ENCODE measurements around the gene MEGF11.

Gene MEGF11

DNA sequence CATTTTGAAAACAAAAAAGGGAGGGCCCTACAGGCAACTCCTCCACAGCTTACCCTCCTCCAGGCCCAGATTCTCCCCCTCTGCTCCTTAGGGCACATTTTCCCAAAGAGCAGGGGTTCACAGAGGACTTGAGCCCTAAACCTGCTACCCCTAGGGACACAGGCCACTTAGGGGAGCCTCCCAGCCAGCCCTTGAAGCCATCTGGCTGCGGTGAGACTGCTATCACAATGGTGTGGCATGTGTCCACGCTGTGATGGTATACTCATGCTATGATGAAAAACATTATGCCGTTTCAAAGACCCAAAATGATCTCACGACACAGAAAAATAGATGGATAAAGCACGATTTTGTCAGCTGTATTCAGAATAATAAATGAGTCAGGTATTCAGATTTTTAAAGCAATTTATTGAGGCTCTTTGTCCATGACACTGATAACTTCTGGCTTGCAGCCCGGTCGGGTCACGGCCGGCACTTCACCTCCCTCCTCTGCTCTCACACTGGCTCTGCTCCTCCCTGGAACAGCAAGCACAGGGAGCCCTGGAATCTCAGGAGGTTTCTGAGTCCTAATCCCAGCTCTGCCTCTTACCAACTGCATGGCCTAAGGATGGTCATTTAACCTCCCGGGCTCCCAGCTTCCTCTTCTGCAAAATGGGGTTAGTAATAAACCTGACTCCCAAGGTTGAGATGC lies 115.3 kb downstream of the MEGF11 start:
- DNase-seq = no peak

DNA sequence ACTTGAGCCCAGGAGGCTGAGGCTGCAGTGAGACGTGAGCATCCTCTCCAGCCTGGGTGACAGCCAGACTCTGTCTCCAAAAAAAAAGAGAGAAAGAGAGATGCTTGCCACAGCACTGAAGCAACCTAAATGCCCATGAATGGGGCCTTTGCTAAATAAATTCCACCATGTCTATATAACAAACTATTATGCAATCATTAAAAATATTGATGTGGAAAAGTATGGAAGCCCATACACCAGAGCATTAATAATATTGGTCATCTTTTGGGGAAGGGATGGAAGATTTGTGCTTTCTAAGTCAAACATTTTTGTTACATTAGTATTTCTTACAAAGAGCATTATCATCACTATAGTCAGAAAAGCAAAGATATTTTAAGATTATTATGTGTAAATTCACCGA lies 116.6 kb downstream of the MEGF11 start:
- no peak for DNase-seq

DNA sequence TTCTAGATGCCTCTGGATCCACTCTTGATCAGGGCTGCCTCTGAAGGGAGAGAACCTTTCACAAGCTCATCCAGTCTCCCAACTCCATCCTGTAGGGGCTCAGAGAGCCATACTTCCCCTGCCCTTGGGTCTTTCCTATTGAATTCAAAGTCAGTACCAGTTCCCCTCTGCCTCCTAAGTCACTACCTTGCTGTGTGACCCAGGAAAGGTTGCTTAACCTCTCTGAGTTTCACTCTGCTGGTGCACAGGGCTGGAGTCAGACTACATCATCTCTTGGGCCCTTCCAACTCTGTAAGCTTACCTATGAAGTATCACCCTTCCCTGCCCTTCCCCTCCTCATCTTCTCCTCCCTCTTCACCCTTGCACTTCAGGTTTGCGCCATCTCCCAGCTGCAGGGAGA lies 117.9 kb downstream of the MEGF11 start:
- DNase-seq = no peak

DNA sequence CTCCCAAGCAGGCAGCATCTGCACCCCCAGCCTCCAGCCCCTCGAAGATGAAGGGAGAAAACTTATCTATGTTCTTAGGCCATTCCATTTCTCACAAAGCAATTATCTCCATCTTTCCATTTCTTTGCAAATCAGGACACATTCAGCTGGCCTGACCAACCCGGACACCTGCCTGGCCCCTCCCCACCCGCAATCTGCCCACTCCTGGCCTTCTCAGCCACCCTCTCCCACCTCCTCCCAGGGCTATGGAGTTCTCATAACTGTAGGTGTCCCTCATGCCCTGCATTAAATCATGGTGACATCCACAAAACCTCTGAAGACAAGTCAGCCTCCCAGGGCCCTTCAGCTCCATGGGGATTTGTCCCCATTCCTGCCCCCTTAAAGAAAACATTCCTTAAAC lies 119.3 kb downstream of the MEGF11 start:
- no peak for DNase-seq

DNA sequence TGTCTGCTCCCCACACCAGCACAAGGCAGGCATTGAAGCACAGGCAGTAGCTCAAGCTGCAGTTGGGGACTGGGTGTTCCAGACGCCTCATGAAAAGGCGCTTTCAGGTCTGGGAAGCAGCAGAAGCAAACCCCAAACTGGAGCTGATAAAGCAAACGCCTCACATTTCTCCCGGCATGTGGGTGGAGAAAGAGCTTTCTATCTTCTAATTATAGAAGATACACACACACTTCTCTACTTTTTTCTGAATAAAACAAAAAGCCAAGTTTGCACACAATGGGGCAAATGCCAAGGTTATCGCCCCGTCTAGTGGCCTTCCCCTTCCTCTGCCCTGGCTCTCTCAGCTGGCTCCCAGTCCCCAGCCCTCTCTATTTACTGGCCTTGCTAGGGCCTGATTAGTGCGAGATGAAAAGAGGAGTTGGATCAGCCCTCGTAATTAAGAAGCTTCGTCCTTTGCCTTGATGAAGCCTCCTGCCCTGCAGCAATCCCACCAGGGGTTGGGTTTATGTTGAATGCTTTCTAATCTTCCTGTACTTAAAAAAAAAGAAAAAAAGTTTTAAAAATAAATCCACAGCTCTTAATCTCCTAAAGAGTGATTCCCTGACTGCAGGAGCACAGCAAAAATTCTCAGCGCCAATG lies 120.2 kb downstream of the MEGF11 start:
- DNase-seq = no peak

DNA sequence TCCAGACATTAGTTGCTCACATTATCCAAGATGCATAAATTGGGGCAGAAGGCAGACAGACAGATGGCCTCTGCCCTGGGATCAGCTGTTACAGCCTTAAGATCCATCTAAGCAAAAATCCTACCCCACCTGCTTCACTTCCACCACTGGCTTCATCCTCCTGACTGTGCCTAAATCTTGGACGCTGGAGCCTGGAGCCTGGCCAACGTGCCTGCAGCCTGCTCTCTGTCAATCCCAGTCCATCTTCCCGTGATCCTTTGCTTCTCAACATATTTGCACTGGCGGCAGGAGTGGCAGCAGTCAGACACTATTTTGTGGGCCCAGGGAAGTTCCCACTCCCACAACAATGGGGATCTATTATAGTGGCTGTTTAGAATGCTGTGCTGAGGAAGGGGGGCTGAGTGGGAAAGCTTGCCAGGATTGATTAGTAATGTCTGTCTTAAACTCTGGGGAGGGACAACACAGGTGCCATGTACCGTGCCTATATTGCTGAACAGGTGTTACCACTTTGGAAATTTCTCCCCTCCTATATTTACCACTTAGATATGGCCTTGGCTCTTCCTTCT lies 121.2 kb downstream of the MEGF11 start:
- DNase-seq = peak; percentile 8

DNA sequence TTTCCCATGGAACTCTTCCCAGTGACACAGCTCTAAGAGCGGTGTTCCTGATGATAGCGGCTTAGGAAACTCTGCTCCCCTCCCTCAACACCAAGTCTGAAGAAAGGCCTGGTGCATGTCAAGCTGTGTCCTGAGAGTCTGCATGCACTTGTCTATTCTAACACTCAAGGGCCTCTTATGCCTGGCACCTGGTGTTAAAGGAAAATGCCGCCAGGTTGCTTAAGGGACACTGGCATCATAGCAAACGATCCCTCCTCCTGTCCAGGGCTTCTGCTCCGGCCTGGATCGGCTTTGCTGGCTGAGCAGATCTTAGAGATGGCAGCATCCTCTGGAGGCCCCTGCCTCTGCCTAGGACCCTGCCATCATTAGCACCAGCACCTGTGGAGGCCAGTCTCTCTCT lies 121.7 kb downstream of the MEGF11 start:
- DNase-seq = no peak

DNA sequence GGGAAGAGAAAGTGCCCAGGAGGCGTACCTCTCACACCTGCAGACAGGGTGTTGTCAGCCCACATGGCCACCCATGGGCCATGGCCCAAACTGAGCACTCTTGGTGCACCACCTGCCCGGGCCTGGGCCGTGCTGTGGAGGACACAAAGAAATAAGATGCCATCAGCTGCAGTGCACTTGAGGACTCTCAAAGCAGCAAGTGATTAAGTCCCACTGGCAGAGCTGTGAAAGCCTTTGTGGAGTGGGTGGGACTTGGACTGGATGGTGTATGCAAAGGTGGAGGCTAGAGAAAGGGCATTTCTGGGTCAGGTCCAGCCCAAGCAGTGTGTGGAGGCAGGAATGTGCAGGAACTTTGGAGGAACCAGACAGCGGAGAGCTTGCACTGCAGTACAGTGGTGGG lies 122.3 kb downstream of the MEGF11 start:
- DNase-seq = no peak

DNA sequence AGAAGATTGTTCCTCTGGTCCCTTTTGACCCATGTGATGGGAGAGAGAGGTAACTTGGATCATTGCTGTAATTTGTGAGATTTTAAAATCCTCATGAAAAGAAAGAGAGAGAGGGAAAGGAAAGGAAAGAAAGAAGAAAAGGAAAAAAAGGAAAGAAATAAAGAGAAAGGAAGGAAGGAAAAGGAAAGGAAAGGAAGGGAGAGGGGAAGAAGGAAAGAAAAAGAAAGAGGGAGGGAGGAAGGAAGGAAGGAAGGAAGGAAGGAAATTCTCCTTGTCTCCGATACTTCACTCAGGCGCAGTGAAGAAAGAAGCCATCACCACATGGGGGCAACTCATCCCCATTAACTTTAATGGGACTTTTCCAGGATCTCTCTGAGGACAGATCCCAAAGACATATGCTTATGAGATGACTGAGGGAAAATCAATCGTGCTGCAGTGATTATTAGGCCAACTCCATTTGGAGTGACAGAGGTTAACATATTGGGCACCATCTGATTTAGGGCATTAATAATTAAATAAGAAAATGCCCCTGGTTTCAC lies 123.0 kb downstream of the MEGF11 start:
- no peak for DNase-seq

DNA sequence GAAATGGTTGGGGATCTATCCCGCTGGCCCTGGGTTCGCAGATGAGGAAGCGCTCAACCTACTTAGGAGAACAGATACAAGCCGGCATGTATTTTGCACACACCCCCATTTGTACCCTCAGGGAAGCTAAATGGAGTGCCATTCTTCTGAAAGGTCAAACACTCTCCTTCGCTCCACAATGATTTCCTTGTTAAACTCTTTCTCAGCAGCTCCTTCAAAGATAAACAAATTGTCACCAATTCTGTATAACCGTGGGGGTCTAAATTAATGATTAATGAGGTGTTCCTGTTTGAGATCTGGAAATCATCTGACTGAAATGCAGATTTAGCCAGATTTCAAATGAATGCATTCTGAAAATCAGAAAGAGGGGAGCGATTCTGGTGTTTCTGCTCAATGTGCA lies 124.0 kb downstream of the MEGF11 start:
- no peak for DNase-seq

DNA sequence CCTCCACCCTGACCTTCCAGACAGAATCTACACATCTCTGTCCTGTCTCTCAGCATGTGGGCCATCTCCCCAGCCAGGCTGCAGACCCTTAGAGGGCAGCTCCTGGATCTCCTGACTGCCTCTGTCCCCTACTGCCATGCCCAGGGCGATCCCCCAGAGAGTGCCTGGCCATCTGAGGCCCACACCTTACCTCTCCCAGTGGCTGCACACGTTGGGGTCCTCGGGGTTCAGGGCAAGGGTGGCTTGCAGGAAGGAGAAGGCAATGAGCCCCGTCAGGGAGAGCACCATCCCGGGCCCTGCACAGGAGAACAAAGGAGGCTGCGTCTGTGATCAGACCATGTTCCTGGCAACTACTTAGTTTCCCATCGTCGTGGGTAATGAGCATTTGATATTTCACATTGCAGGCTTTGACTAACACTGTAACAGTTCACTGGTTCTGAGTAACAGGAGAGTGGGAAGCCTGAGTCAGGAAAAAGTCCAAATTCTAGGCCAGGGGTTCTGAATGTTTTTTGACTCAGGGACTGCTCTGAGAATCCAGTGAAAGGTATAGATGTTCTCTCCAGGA lies 125.4 kb downstream of the MEGF11 start:
- no peak for DNase-seq

DNA sequence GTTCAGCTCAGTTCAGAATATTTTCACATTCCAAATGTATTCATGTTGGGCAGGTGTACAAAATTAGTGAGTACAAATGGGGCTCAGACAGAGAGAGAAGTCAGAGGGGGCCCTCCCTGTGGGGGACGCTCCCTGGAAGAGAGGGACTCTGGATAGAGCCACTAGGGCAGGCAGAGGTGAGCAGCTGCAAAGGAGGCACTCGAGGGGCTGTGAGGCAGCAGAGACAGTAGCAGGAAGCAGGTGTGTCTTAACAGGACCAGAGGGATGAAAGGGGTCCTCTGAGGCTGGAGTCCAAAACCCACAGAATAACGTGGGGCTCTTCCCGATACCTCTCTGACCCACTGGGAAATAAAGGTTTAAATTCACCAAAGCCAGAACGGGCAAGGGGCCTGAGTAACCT lies 127.1 kb downstream of the MEGF11 start:
- DNase-seq = no peak

DNA sequence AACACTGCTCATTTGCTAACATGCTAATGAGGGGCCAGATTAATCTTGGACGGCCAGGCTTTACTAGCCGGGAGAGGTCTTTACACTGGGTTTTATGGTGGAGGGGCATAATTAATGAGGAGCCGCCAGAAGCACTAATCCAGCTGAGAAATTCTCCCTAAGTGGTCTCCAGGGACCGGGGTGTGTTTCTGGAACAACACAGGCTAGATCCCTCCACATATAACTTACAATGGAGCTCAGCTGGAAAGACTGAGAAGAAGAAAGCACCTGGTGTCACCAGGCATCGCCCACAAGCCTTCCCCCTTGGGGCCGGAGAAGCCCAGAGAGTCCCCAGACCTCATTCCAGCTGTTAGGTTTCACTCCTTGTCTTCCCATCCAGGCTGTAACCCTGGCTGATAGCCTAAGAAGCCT lies 127.5 kb downstream of the MEGF11 start:
- no peak for DNase-seq

DNA sequence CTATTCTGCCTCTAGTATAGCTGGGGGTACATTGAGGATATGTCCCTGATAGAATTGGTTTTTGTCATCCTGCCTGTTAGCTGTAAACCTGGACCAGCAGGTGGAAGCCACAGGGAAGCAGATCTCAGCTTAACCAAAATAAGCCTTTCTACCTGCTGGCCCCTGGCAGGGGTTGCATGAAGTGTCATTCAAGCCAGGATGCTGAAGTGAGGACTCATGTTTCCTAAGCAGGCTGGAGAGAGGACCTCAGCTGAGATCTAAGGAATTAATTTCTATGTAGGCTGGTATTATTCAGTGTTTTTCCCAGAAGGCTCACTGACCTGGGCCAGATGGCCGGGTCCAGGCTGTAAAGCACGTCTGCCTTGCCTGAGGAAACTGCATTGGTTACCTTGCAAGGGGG lies 128.9 kb downstream of the MEGF11 start:
- DNase-seq = peak; percentile 14

DNA sequence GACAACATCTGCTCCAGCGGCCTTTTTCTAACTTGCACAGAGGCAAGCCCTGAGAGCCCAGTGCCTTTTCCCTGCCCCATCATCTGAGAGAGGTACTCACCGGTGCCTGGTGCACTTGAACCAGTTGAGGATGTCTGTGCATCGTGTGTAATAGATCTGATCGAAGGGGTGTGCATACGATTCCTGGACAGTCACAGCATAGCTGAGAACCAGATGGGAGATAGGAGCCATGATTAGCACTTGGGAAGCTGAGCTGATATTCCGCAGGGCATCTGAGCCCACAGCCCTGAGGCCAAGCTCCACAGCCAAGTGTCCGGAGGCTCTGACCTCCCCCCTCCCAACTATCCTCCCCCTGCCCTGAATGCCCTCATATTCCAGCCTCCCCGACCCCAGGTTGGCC lies 129.8 kb downstream of the MEGF11 start:
- no peak for DNase-seq

DNA sequence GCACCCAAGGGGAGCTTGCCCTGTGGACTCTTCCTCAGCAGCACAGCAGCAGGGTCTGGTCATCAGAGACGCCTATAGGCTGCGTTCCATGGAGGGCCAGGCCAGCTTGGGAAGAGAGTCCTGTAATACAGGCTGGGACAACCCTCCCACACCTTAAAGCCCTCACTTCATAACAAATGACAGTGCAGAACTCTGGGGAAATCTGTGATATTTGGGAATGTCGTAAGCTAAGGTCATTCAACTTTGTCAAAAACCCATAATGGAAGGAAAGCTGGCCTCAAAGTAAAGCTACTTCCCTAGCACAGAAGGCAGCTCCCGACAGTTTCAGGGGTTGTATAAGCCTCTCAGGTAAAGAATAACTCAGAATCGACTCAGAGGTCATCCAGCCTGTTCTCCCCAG lies 133.1 kb downstream of the MEGF11 start:
- no peak for DNase-seq

DNA sequence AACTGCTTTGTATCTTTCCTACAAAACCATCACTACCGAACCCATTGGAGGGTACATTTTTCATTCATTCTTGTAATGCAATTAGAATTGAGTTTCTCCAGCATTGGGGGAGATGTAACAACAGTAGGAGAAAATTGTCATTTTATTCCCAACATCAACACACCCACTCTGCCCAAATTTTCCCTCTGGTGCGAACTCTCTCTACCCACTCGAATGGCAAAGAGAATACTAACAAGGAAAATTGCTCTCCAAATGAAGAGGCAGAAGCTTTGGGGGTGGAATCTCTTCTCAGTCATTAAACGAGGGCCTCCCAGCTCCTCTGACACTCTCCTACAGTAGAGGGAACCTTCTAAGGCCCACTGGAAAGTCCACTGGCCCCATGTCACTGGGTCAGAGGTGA lies 135.7 kb downstream of the MEGF11 start:
- DNase-seq = no peak

DNA sequence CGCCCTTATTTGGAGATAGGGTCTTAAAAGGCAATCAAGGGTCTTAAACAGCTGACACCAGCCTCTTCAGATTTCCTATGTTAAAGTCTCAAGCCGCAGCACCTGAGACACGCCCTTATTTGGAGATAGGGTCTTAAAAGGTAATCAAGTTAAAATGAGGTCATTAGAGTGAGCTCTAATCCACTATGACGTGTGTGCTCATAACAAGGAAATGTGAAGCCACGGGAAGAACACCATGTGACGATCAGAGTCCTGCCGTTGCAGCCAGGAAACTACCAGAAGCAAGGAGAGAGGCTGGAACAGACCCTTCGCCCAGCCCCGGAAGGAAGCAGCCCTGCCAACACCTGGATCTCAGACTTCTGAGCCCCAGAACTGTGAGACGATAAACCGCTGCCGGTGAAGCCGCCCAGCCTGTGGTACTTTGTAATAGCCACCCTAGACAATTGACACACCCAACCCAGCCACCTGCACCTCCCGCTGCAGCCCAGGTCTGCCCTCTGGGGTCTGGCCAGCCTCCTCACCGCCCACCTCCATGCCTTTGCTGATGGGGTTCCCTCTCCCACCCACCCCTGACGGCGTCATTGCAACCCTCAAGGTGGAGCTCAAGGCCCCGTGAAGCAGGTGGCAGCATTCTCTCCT lies 137.9 kb downstream of the MEGF11 start:
- DNase-seq = no peak

DNA sequence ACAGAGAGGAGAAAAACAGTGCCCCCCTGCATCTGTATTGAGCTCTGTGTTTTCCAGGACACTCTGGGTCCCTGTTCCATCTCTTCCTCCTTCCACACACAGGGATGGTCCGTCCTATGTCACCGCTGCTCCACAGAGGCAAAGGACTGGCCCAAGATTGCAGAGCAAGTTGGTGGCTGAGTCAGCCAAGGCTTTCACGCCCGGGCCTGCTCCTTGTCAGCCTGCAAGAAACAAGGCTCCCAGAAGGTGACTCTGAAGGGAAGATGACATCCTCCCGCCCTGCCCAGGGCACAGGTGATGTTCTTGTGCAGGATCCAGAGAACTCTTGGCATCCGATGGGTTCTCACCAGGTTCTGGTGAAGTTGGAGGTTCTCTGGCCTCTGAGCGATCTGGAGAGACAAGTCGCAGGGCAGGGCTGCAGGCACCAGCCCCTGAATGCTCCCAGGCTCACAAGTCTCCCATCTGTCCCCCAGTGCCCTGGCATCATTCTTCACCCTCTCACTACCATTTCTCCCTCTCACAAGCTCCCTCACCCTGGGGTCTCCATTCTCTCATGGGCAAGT lies 138.6 kb downstream of the MEGF11 start:
- no peak for DNase-seq

DNA sequence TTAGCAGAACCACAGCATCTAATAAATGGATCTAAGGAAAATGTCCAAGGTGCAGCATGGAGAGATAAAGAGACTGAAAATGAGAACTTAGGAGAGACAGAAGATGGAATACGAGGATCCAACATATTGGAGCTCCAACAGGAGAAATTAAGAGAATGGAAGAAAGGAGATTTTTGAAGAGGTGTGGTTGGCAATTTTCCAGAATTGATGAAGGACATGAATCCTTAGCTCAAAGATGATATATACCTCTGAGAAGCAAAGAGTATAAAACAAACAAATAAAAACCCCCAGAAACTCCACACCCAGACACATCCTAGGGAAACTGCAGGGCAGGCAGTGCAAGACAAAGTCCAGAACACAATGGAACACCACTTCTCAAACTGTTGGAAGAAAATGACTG lies 141.2 kb downstream of the MEGF11 start:
- no peak for DNase-seq

DNA sequence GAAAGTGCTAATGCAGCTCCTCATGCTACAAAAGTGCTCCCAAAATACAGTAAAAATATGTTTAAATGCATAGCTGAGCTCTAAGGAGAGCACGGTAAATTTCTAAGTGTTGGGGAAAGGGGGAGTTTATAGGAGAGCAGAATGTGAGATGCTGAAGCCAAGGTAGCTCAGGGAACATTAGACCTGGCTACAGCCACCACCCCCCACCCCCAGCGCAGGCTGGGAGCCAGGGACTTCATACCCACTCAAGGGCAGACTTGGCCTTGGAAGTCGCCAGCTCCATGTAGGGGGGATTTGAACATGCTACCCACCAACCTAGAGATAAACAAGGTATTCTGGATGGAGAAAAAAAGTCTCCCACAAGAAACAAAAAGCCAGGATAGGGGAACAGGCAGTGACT lies 142.2 kb downstream of the MEGF11 start:
- DNase-seq = no peak

DNA sequence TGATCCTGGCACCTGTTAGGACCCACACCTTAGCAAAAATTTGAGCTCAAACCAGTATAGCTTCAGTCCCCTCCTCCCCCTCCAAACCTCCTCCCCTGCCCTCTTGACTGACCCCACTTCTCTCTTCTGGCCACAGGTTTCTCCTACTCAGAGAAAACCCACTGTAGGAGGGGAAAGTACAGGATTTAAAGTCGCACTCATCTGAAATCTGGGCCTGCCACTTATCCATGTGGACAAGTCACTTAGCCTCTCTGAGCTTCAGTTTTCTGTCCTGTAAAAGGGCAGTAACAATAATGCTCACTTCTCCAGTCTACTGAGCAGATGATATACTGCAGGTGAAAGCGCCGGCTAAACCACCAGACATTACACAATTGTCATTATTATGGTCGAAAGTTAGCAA lies 142.7 kb downstream of the MEGF11 start:
- DNase-seq = no peak

DNA sequence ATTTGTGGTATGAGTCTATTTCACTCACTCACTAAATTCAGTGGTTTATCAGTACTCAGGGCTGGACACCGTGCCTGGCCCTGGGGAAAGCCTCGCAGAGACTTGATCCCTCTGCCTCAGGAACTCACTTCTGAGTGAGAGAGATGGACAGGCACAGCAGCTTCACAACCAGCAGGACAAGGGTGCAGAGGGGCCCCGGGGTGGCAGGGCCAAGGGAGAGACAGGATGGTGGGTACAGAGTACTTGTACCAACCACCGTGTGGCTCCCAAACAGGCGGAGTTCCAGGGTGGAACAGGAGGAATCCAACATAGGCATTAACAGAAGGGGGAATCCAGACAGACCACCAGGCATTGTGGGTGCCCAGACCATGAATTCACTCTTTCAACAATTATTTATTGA lies 143.7 kb downstream of the MEGF11 start:
- DNase-seq = no peak
